Activated CD4-positive, alpha-beta T cell treated with anti-CD3 and anti-CD28 coated beads, Interleukin-2, amount 50 U/mL, for 48 hours (primary cell): ENCODE results near the gene CENPA.

Experiments
- DNase-seq, 2 experiments: peaks; one replicate each; pipeline ENCODE4 v3.0.0-alpha.2; 2020

Gene CENPA

GRCh38 chr2:26763019-26763418 is 22.8 kb upstream of the CENPA start:
- no peak for DNase-seq

GRCh38 chr2:26764078-26764887 is 21.6 kb upstream of the CENPA start, which contains the start of gene SLC35F6:
Gene SLC35F6 (plus strand): TSS chr2:26764284. CDS start chr2:26764350, 66 bp downstream.
- DNase-seq, result peak; percentile 80 to 81

- no peak for DNase-seq
Observed at GRCh38 chr2:26764906-26765305, 20.9 kb upstream of the CENPA start.

GRCh38 chr2:26765475-26766200 is 20.2 kb upstream of the CENPA start:
- DNase-seq, result no peak

- DNase-seq, result no peak
Observed at GRCh38 chr2:26767129-26767528, 18.7 kb upstream of the CENPA start.

- DNase-seq, result no peak
Observed at GRCh38 chr2:26767894-26768487, 17.9 kb upstream of the CENPA start.

- no peak for DNase-seq
Observed at GRCh38 chr2:26768759-26769088, 17.1 kb upstream of the CENPA start.

GRCh38 chr2:26769089-26769761 is 16.6 kb upstream of the CENPA start:
- peak; percentile 26 to 48 for DNase-seq

- peak; percentile 25 to 42 for DNase-seq
Observed at GRCh38 chr2:26770986-26771586, 14.8 kb upstream of the CENPA start.

- no peak for DNase-seq
Observed at GRCh38 chr2:26772064-26773001, 13.5 kb upstream of the CENPA start.

- DNase-seq, result no peak
Observed at GRCh38 chr2:26776195-26776800, 9.6 kb upstream of the CENPA start.

GRCh38 chr2:26778098-26778497 is 7.8 kb upstream of the CENPA start:
- DNase-seq, result no peak

- no peak for DNase-seq
Observed at GRCh38 chr2:26778507-26778906, 7.3 kb upstream of the CENPA start.

- DNase-seq, result no peak
Observed at GRCh38 chr2:26780203-26780760, 5.6 kb upstream of the CENPA start.

GRCh38 chr2:26782876-26783704 is 2.8 kb upstream of the CENPA start:
- DNase-seq, result no peak

GRCh38 chr2:26784570-26785234 is 1.2 kb upstream of the CENPA start:
- DNase-seq, result no peak

- DNase-seq, result peak; percentile 39 to 47
Observed at GRCh38 chr2:26786207-26787028, 562 bp downstream of the CENPA start.

GRCh38 chr2:26792720-26793119 is 6.9 kb downstream of the CENPA start:
- DNase-seq, result no peak
